H1 (cell line): Measurements from ENCODE around the gene LY86. TPM values are rescaled to one million over a fixed set of nuclear protein-coding genes. Genes with fewer than 3 reads are reported as not detected.

ENCODE experiments used
- BRCA1 ChIP-seq: IDR thresholded peaks from 2 replicates; pipeline ENCODE4 v1.6.1; 2012; ENCODE audit warnings: low read depth, low read length, improper control_type of control experiment
- EGR1 ChIP-seq: IDR thresholded peaks from 2 replicates; pipeline ENCODE4 v1.6.1; 2011; ENCODE audit warnings: low read depth, low read length, borderline replicate concordance
- JUN ChIP-seq: IDR thresholded peaks from 2 replicates; pipeline ENCODE4 v1.6.1; 2011; ENCODE audit warnings: low read depth, mild to moderate bottlenecking, improper control_type of control experiment, low read length
- NANOG ChIP-seq: IDR thresholded peaks from 2 replicates; pipeline ENCODE4 v1.6.1; 2011; ENCODE audit warnings: low read length, low read depth, mild to moderate bottlenecking, inconsistent platforms; ENCODE audit not compliant: insufficient read depth, poor library complexity, severe bottlenecking
- POLR2AphosphoS5 ChIP-seq: IDR thresholded peaks from 2 replicates; pipeline ENCODE4 v1.6.1; 2011; ENCODE audit warnings: low read depth, low read length
- SP1 ChIP-seq: IDR thresholded peaks from 2 replicates; pipeline ENCODE4 v1.6.1; 2011; ENCODE audit warnings: low read depth, low read length
- TAF1 ChIP-seq: IDR thresholded peaks from 2 replicates; pipeline ENCODE4 v1.6.1; 2011; ENCODE audit warnings: mild to moderate bottlenecking, low read depth, low read length
- polyA plus RNA-seq, 7 experiments: library from polyadenylated mRNA; depleted of rRNA in 3 of 7; stranded (reverse) in 5 of 7; unstranded in 2 of 7; fragments of >200 nt in 5 of 7; fragments of 200-250 nt in 2 of 7; gene quantifications; 1 replicate in 5 of 7; 2 replicates in 1 of 7; 4 replicates in 1 of 7; pipeline versions ENCODE4 v1.2.1 to v1.2.3, GENCODE V29; 2011 to 2013; ENCODE audit warnings: missing spikeins in 2 of 7, mixed read lengths in 2 of 7
- total RNA-seq: library from RNA; stranded (reverse); fragmentation: NEBNext Ultra II Directional; extraction: Animal tissue kit (Norgen Biotek cat#: 25700); gene quantifications from 2 replicates; pipeline ENCODE4 v1.2.1, GENCODE V29; 2021

The LY86 gene
- total and polyA plus RNA-seq, 2 of the 8 experiments (the other 6 are each of a cell fraction or from before 2014, with no cell fraction given) = not detected

DNA sequence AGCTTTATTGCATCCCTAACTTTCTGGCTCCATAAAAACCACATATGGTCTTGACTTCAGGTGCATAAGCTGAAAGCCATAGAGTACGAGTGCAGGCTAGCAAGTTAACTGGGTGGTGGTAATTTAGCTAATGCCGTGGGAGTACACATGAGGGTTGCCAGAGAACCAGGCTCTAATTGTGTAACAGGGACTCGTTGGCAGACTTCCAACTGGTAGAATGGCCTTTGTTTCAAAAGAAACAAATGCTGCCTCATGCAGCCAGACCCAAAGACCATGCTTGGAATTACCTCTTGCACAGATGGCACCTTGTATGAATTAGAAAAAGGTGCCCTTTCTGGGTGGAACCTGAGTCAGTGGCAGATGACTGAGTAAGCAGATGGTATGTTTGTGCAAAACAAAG, 73.2 kb downstream of the LY86 start (continued):
- TF ChIP-seq JUN (no peak), SP1 (no peak), BRCA1 (no peak), NANOG (no peak), TAF1 (no peak), EGR1 (no peak), POLR2AphosphoS5 (no peak)
